Subcutaneous adipose tissue (tissue), 4 donors: Measurements from ENCODE around the gene PDE2A. TPM values are rescaled to one million over a fixed set of nuclear protein-coding genes. Genes with fewer than 3 reads are reported as not detected.

Experiments used
- CTCF ChIP-seq: fragments of 450-650 bp; IDR thresholded peaks from one replicate; pipeline ENCODE4 v1.5.1; 2016; ENCODE audit warnings: low read depth, mild to moderate bottlenecking, control low read depth, antibody characterized with exemption, moderate library complexity
- total RNA-seq, 4 donors: library from RNA; depleted of rRNA; stranded (reverse); fragments of >200 nt; gene quantifications; one replicate each; pipeline ENCODE4 v1.1.0, GENCODE V29; 2016

The PDE2A gene
- total RNA-seq, 4 donors from 2014 or later, result 51.2 to 325 (median 74.5) TPM

GRCh38 chr11:72606748-72607468 lies 67.3 kb downstream of the PDE2A start:
- TF ChIP-seq CTCF, result no peak

- TF ChIP-seq CTCF, result no peak
These were observed 68.1 kb downstream of the PDE2A start for GRCh38 chr11:72605973-72606747.

GRCh38 chr11:72604256-72604655 lies 70.0 kb downstream of the PDE2A start:
- TF ChIP-seq CTCF, result no peak

- TF ChIP-seq CTCF, result no peak
These were observed 71.8 kb downstream of the PDE2A start for GRCh38 chr11:72602250-72602904.

GRCh38 chr11:72600557-72600956 lies 73.7 kb downstream of the PDE2A start:
- TF ChIP-seq CTCF, result no peak

GRCh38 chr11:72599325-72600117 lies 74.7 kb downstream of the PDE2A start:
- TF ChIP-seq CTCF, result no peak
